ENCODE data around the gene KLHL6. TPM values are rescaled to one million over a fixed set of nuclear protein-coding genes. Genes with fewer than 3 reads are reported as not detected.
"Not testable (repeated sequence)": the region's sequence is repeated elsewhere in the genome, so short reads cannot be mapped to it uniquely, and the experiment has no call there.

Gene KLHL6
- total RNA-seq, 1 donor from 2014 or later: 0.87 TPM

DNA sequence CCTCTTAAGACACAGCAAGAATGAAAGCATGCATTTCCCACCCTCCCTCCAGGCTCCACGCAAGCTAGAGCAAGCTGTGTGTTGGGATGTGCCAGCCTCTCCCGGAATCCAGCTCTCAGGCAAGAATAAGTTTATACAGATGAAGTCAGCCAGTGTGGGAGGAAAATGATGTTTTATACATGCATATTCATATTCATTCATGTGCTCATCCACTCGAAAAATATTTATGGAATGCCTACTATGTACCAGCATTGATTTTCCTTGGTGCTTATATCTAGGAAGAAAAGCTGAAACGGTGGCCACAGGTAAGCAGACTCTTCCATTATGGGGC lies 62.7 kb downstream of the KLHL6 start:
- ATAC-seq (no peak), DNase-seq (no peak)
- intact Hi-C loops (cut with micrococcal nuclease): no loop called here

DNA sequence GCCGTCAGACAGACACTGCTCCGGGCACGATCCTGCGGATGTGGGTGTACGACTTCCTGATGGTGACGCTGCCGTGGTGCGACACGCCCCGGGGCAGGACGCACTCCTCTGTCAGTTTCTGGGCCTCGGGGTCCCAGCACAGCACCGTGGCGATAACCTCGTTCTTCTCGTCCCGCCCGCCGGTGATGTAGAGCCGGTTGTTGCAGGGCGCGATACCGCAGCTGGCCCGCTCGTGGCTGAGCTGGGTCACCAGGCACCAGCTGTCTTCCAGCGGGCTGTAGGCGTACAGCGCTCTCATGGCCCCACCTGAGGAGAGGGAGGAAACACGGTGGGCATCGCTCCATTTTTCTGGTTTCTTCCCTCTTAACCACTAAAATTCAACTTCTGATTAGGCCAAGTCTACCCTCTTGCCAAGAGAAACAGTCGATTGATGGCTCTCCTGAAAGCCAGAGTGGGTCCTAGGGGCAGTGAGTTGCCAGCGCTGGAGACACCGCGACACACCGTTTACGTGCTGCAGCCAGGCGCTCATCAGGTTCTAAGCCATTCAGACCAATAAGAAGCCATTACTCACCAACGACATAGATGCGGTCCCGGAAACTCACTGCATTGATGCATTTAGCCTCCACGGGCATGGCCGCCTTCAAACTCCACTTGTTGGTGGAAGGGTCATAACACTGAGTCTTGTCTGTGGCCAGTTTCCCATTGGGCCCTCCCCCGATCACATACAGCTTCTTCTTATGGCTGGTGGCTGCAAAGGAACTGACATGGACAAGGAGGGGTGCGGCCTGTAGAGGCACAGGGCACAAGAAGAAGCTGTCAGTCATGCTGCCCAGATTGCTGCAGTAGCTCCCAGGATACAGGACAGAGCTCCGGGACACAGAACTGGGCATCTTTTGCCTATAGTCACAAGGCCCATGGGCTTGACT lies 63.3 kb downstream of the KLHL6 start:
- intact Hi-C loops (cut with micrococcal nuclease): no loop called here
- DNase-seq (no peak), ATAC-seq (no peak)

DNA sequence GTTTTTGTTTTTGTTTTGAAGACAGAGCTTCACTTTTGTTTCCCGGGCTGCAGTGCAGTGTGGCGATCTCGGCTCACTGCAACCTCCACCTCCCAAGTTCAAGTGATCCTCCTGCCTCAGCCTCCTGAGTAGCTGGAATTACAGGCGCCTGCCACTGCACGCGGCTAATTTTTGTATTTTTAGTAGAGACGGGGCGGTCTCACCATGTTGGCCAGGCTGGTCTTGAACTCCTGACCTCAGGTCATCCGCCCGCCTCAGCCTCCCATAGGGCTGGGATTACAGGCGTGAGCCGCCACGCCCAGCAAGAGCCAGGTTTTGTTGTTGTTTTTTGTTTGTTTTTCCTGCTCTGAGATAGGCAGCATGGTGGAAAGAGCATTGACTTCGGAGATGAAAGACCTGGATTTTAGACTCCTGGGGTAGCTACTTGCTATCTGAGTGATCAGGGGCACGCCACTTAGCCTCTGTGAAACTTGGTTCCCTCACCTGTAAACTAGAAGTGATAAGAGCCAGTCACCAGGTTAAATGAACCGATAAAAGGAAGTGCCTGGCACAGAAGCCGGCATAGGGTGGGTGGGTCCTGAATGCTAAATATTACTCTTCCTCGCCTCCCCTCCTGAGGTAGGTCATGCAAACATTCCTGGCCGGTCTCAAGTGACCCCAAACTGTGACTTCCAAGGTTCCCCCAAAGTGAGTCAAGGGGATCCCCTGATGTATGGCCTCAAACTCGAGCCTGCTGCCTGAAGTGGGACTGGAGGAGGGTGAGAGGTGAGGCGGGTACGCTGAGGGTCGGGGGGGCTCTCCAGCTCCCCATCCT lies 64.2 kb downstream of the KLHL6 start:
- no peak for ATAC-seq
- intact Hi-C loops (cut with micrococcal nuclease): no loop called here
- no peak for DNase-seq

DNA sequence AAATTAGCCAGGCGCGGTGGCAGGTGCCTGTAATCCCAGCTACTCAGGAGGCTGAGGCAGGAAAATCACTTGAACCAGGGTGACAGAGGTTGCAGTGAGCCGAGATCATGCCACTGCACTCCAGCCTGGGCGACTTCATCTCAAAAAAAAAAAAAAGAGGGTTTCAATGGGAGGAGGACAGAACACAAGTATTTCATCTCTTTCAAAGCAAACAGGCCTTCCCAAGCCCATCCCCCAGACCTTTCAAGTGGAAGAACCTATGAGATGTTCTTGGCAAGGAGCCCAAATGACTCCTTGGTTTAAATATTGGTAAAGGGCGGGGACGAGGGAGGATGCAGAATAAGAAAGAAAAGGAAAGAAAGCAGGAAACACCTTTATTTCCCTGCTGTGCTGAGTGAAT lies 64.9 kb downstream of the KLHL6 start:
- no peak for DNase-seq
- no peak for ATAC-seq
- intact Hi-C loops (cut with micrococcal nuclease): no loop called here

DNA sequence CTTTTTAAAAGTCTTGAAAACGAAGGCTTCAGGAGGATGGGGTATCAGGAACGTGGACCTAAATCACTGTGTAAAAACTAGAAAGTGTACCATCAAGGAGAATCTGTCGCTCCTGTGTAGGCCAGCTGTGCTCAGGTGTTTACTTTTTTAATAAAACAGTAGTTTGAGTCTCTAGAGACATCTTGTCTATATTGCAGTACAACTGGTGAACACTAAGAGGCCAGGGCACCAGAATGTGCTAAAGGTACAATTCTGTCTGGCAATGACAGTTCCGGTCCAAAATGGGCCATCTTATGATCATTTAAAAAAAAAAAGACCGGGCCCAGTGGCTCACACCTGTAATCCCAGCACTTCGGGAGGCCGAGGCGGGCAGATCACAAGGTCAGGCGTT lies 65.3 kb downstream of the KLHL6 start:
- DNase-seq (no peak), ATAC-seq (no peak)
- intact Hi-C loops (cut with micrococcal nuclease): no loop called here

DNA sequence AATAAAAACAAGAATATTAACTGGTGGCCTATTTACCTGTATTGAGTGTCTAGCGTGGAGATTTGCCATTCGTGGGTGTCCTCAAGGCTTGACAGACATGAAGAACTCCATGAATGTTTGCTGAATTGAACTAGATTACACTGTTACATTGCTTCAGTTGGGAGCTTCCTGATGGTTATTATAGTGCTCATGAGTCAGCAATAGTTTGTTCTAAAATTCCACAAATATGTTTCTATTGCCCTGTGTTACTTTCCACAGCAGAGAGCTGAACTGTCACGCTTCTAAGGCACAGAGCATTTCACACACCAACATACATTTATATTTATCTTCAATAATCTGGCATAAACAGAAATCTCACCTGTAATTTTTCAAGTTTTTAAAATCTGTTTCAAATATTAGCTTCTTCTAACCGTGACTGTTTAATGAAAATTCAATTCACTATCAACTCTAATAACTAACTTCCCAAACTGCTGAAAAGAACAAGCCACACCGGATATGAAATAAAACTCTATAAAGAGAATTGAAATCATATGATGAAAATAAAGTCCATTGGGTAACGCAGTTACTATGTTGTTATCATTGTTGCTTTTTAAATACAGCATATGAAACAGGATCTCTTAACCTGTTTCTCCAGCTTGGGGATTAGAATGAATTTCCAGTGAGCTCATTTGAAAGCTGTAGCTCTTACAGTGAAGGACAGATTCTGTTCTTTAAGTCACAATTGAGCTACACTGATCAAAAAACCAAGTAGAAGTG lies 65.9 kb downstream of the KLHL6 start:
- no peak for ATAC-seq
- intact Hi-C loops (cut with micrococcal nuclease): no loop called here
- DNase-seq: no peak

DNA sequence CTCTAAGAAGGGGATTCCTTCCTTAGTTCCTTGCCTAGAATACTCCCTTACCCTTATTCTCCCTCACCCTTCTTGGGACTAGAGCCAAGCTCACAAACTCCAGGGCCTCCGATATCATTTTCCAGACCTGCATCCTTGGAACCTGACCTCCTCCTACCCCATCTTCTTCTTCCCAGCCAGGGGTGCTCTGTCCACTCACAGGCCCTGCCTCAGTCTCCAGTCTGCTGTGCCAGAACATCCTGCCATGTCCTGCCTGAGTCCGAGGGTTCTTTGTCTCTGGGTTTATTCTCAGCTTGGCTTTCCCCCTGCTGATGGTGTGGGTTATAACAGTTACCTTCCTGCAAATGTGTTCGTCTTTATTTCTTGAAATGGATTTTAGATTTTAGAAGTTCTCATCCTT lies 67.2 kb downstream of the KLHL6 start:
- intact Hi-C loops (cut with micrococcal nuclease): no loop called here
- no peak for DNase-seq
- no peak for ATAC-seq

DNA sequence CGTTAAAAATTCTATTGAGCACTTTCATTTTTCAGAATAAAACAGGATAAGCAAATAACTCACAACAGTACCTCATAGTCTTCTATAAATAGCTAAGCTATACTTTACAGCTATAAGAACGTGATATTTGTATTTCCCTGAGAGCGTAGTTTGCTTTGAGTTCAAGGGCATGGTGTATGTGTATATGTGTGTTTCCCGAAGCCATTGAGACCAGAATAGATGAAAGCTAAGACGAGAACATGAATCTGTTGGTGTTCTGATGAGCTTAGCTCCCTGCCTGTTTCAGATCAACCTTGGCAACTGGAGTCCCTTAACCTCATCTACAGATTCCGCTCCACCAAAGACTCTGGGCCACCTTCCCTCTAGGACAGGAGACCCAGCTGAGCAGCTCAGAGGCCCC lies 67.6 kb downstream of the KLHL6 start:
- intact Hi-C loops (cut with micrococcal nuclease): no loop called here
- ATAC-seq (no peak), DNase-seq (no peak)

DNA sequence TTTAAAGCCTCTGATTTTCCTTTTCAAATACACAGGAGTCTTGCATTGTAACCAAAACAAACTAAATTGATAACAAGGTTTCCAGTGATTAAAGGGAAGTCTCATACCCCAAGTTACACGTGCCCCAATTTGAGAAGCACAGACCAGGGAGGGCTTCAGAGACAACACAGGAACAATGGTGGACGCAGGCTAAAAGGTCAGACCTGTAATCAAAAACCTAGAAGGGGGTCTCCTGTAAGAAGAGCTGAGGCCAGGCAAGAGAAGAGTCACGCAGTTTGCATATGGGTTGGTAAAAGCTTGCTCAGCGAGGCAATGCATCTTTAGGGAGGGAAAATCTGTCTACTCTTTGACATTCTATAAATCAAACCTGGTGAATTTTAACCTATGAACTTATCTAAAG lies 68.5 kb downstream of the KLHL6 start:
- DNase-seq (no peak), ATAC-seq (no peak)
- intact Hi-C loops (cut with micrococcal nuclease): no loop called here

DNA sequence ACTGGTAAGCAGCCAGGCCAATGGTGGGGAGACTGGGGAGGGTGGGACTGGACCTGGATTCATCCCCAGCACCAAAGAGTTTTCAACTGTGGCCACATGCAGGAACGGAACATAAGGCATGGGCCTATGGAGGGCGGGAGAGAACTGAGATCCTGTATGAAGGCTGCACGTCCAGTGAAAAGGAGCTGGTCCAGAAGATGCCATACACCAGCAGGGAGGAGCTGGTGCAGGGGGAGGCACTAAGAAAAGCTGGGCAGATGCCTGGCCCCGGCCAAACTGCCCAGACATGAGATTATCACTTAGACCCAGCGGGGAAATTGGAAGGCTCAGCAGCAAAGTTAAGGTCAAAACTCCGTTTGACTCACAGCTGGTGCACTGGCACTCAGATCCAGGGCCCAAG lies 69.0 kb downstream of the KLHL6 start:
- no peak for ATAC-seq
- intact Hi-C loops (cut with micrococcal nuclease): no loop called here
- DNase-seq: no peak

DNA sequence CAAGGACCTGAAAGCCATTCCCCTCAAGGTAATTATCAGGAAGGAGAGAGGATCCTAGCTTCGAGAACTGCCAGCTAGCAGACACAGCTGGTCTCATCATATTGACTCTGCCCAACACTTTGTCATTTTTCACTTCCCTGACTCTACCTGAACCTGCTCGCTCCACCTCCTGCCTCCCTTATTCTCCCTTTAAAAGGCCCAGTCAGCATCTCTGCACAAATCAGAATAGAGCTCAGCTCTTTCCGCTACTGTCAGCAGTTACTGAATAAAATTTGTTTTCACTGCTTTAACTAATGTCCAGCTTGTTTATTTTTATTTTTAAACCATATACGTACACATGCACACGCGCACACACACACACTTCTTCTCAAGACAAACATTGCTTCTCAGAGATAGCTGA lies 69.9 kb downstream of the KLHL6 start:
- no peak for ATAC-seq
- no peak for DNase-seq
- intact Hi-C loops (cut with micrococcal nuclease): no loop called here

DNA sequence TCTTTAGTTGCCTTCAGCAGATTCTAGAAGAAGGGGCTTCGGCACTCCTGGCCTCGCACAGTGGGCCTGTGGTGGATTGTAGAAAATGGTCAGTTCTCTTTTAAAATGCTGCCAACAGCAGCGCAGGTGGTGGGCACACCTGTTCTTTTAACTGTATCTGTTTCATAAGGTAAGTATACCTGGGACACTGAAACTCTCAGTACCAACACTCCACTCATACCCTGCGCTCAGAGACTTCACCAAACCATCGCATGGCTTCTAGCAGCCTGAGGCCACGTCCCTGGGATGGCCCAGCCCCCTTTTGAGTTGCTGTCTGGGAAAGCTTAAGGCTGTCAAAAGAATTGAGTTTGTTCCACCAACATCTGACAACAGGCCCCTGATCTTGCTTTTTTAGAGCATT lies 70.4 kb downstream of the KLHL6 start:
- intact Hi-C loops (cut with micrococcal nuclease): no loop called here
- no peak for ATAC-seq
- no peak for DNase-seq

DNA sequence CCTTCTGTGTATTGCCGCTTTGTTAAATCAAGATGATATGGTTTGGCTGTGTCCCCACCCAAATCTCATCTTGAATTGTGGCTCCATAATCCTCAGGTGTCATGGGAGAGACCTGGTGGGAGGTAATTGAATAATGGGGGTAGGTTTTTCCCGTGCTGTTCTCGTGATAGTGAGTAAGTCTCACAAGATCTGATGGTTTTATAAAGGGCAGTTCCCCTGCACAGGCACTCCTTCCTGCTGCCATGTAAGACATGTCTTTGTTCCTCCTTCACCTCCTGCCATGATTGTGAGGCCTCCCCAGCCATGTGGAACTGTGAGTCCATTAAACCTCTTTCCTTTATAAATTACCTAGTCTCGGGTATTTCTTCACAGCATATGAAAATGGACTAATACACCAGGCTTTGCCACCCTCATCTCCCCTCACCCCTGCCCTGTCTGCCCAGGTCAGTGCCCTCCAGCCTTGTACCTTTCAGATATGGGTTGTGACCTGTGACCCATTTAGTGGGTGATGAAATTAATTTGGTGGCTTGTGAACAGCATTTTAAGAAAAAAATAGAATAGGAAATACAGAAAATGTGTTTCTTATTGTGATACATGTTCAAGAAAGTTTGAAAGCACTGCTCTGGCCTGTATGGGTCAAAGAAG lies 71.0 kb downstream of the KLHL6 start:
- ATAC-seq (no peak), DNase-seq (no peak)
- intact Hi-C loops (cut with micrococcal nuclease): no loop called here

DNA sequence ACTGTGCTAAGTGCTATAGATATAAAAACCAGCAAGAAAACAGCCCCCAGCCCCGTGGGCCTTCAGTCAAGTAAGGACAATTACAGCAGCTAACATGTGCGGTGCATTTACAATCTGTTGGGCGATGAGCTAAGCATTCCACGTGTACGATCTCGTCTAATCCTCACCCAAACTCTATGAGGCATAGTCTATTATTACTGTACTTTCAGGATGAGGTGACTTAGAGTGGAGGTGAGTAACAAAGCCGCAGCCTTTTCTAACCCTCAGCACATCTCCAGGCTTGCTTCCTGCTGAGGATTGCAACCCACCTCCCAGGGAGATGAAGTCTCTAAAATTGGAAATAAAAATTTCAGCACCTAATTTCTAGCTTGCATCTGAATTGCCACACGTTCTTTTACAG lies 73.9 kb downstream of the KLHL6 start:
- ATAC-seq (no peak), DNase-seq (no peak)
- intact Hi-C loops (cut with micrococcal nuclease): no loop called here

DNA sequence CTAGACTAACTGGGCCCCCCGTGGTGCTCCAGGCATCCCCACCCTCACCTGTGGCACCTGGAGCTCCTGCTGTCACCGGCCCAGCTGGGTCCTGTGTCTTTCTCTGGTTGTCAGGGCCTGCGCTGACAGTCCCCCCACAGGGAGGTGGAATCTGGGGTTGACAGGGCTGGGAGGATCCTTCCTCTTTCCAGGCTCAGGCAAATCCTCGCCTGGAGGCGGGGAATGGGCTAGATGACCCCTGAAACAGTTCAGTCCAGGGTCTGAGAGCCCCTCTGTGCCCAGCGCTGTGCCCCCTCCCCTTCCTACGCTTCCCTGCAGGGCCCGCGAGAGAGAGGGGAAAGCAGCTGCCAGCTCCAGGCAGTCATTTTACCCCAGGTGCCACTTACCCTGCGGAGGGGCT lies 77.0 kb downstream of the KLHL6 start:
- intact Hi-C loops (cut with micrococcal nuclease): no loop called here
- DNase-seq (no peak), ATAC-seq (no peak)

DNA sequence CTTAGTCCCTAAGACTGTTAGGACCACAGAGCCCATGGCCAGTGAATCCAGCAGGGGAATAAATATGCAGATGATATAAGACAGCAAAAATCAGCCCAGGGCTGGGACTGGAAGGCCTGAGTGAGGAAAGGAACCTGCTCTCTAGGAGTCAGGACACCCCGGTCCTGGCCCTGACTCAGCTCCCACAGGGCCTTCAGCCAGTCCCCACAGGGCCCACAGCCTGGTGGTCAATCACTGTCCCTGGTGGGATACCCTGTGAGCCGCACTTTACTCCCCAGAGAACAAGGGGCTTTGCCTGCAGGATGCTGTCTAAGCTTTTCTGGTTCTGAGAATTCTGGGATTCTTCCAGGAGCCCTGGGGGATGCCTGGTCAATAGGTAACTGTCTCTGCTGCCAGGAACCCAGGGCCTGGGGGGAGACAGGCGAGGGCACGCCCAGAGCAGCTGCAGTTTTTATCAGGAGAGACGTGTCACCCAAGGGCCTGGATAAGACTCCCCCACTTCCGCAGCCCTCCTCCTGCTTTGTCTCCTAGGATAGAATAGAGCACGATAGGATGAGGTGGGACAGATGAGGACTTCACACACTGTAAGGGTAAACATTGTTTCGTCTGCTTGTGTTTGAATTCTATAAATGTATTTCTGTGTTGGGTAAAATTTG lies 77.6 kb downstream of the KLHL6 start:
- DNase-seq (no peak), ATAC-seq (no peak)
- intact Hi-C loops (cut with micrococcal nuclease): no loop called here

DNA sequence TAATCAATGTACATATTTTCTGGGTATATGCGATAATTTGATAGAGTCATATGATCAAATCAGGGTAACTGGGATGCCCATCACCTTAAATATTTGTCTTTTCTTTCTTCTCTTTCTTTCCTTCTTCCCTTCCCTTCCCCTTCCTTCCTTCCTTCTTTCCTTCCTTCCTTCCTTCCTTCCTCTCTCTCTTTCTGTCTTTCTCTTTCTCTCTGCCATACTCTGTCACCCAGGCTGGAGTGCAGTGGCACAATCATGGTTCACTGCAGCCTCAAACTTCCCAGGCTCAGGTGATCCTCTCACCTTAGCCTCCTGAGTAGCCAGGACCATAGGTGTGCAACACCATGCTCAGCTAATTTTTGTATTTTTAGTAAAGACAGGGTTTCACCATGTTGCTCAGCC lies 79.7 kb downstream of the KLHL6 start:
- DNase-seq: not testable (repeated sequence)

DNA sequence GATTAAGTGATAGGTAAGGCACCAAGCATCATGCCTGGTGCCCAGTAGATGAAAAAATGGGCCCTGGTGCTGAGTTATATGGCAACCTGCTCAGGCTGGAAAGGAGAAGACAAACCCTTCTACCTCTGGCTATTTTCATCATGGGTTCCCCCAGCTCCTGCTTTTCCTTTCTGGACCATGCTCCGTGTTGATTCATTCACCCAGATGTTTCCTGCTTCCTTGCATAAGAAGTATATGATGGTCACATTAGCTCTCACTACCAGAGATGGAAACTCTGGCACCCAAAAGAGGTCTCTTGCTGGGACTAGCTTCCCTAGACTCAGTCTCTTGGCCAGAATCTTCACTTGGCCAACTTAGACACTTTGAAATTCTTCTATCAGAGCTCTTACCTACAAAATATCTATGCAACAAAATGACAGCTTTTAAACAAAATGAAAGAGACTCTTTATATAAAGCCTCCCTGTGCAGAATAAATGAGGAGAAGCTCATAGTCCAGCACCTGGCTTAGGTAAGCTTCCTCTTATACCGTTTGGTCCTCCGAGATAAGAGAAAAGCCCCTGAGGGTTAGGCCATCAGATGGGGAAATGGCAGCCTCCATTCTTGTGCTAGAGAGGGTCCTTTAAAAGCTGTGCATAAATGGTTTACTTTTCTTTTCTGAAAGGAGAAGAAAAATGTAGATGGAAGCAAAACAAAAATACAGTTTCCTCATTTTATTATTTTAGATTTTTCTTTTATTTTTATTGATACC lies 80.3 kb downstream of the KLHL6 start:
- DNase-seq (no peak), ATAC-seq (no peak)
- intact Hi-C loops (cut with micrococcal nuclease): no loop called here

More for the DNA sequence above, 79.7 kb downstream of the KLHL6 start:
- intact Hi-C loops (cut with micrococcal nuclease); ATAC-seq: not testable (repeated sequence)
